ENCODE measurements around the gene CACNA1S.

The CACNA1S gene

GRCh38 chr1:201140235-201140940 is 28.2 kb upstream of the CACNA1S start:
- no peak for DNase-seq (ENCODE audit: low read depth in 2 of 2)

- no peak for DNase-seq (ENCODE audit: low read depth in 2 of 2)
These were observed 27.5 kb upstream of the CACNA1S start for GRCh38 chr1:201139756-201140155.

- DNase-seq (ENCODE audit: low read depth in 2 of 2) = no peak
These were observed 27.1 kb upstream of the CACNA1S start for GRCh38 chr1:201139306-201139705.

- no peak for DNase-seq (ENCODE audit: low read depth in 2 of 2)
These were observed 26.1 kb upstream of the CACNA1S start for GRCh38 chr1:201138311-201138840.

GRCh38 chr1:201137579-201138310 is 25.5 kb upstream of the CACNA1S start:
- DNase-seq (ENCODE audit: low read depth in 2 of 2) = no peak

GRCh38 chr1:201137024-201137392 is 24.8 kb upstream of the CACNA1S start:
- no peak for DNase-seq (ENCODE audit: low read depth in 2 of 2)

- no peak for DNase-seq (ENCODE audit: low read depth in 2 of 2)
These were observed 24.3 kb upstream of the CACNA1S start for GRCh38 chr1:201136355-201137023.

- no peak for DNase-seq (ENCODE audit: low read depth in 2 of 2)
These were observed 22.2 kb upstream of the CACNA1S start for GRCh38 chr1:201134405-201134804.

GRCh38 chr1:201131398-201131797 is 19.2 kb upstream of the CACNA1S start:
- no peak for DNase-seq (ENCODE audit: low read depth in 2 of 2)

- no peak for DNase-seq (ENCODE audit: low read depth in 2 of 2)
These were observed 16.7 kb upstream of the CACNA1S start for GRCh38 chr1:201128962-201129361.

- no peak for DNase-seq (ENCODE audit: low read depth in 2 of 2)
These were observed 16.2 kb upstream of the CACNA1S start for GRCh38 chr1:201128476-201128875.

- DNase-seq (ENCODE audit: low read depth in 2 of 2) = no peak
These were observed 15.7 kb upstream of the CACNA1S start for GRCh38 chr1:201127755-201128455.

- DNase-seq (ENCODE audit: low read depth in 2 of 2) = no peak
These were observed 14.9 kb upstream of the CACNA1S start, which contains the start of gene ASCL5 for GRCh38 chr1:201126832-201127754. ASCL5 (minus strand) TSS chr1:201127184; CDS start chr1:201115372, 11,812 bp downstream.

GRCh38 chr1:201126463-201126831 is 14.2 kb upstream of the CACNA1S start:
- no peak for DNase-seq (ENCODE audit: low read depth in 2 of 2)

- DNase-seq (ENCODE audit: low read depth in 2 of 2) = no peak
These were observed 13.6 kb upstream of the CACNA1S start for GRCh38 chr1:201125800-201126199.

- DNase-seq (ENCODE audit: low read depth in 2 of 2) = no peak
These were observed 12.8 kb upstream of the CACNA1S start for GRCh38 chr1:201125019-201125418.

GRCh38 chr1:201123866-201124265 is 11.6 kb upstream of the CACNA1S start:
- no peak for DNase-seq (ENCODE audit: low read depth in 2 of 2)

GRCh38 chr1:201122321-201122957 is 10.2 kb upstream of the CACNA1S start:
- no peak for DNase-seq (ENCODE audit: low read depth in 2 of 2)

GRCh38 chr1:201119206-201120197 is 7.3 kb upstream of the CACNA1S start:
- peak; percentile 34 to 46 for DNase-seq (ENCODE audit: low read depth in 2 of 2)
